A673 (cell line): ENCODE results near the gene ADGRG1.

Experiments
- EZH2 ChIP-seq: fragments of 200-600 bp; sonication (generic); IDR thresholded peaks from 2 replicates; pipeline ENCODE4 v1.6.1; 2017; ENCODE audit warnings: borderline replicate concordance, low read depth, mild to moderate bottlenecking, mixed read lengths, antibody characterized with exemption, low read length; ENCODE audit not compliant: poor library complexity, severe bottlenecking
- TF ChIP-seq, protein P1 (sequence below): fragments of 300-800, 200-600 bp; sonication (generic); conservative IDR thresholded peaks from 2 replicates; pipeline ENCODE4 v1.5.1; 2017; ENCODE audit warnings: low read depth, mild to moderate bottlenecking, antibody characterized with exemption, low read length, moderate library complexity, mixed read lengths

DNA sequence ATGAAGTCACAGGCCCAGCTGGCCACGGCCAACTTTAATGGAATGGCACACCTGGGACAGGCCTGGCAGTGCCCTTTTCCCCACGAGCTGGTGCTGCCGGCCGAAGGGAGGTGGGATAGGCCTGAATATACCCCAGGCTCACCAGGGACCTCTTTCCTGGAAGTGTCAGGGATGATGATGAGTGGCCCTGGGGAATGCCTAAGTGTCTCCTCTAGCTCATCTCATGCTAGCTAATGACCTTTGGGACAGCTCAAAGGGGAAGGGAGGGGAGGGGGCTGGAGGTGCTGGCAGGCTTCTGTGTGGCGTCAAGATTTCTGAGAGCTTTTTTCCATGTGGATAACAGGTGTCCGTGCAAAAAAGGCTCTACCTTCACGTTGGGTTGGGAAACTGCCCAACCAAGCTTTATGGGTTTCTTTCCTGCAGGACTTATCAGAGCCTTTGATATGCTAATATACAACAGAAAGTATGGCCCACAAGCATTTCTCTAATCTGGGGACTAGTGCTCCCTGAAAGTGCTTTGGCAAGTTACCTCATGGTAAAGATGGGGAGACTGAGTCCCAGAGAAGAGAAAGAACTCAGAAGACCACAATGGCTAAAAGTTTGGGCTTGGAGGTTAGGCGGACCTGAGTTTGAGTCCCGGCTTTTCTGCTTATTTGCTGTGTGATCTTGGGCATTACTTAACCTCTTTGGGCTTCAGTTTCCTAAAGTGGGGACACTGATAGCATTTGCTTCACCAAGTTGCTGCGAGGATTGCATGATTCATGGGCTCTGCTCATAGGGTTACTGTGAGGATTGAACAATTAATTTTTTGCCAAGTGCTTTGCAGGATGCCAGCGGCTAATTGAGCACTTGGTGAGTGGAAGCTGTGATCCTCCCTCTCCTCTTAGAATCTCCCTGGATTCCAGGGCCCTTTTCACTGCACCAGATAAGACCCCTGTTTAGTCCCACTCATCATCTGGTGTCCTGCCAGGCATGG lies 14.0 kb downstream of the ADGRG1 start:
- TF ChIP-seq, protein P1, sequence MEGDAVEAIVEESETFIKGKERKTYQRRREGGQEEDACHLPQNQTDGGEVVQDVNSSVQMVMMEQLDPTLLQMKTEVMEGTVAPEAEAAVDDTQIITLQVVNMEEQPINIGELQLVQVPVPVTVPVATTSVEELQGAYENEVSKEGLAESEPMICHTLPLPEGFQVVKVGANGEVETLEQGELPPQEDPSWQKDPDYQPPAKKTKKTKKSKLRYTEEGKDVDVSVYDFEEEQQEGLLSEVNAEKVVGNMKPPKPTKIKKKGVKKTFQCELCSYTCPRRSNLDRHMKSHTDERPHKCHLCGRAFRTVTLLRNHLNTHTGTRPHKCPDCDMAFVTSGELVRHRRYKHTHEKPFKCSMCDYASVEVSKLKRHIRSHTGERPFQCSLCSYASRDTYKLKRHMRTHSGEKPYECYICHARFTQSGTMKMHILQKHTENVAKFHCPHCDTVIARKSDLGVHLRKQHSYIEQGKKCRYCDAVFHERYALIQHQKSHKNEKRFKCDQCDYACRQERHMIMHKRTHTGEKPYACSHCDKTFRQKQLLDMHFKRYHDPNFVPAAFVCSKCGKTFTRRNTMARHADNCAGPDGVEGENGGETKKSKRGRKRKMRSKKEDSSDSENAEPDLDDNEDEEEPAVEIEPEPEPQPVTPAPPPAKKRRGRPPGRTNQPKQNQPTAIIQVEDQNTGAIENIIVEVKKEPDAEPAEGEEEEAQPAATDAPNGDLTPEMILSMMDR, result no peak
- TF ChIP-seq EZH2, result no peak
